Loucy (cell line): ENCODE results near the gene COL20A1.

Experiments used
- H2AFZ ChIP-seq: fragments of 200-600 bp; sonication (generic); 2 replicates; pipeline ENCODE4 v1.6.0; 2016; ENCODE audit warnings: antibody characterized with exemption, mild to moderate bottlenecking, low read length, moderate library complexity
- H3F3A ChIP-seq: fragments of 200-600 bp; 2 replicates; pipeline ENCODE4 v1.6.0; 2016; ENCODE audit warnings: antibody characterized with exemption, low read depth, mild to moderate bottlenecking
- H3K27me3 ChIP-seq: fragments of 200-600 bp; sonication (generic); 2 replicates; pipeline ENCODE4 v1.6.1; 2014; ENCODE audit warnings: low read length, mild to moderate bottlenecking; ENCODE audit not compliant: insufficient read depth, poor library complexity, severe bottlenecking
- H3K36me3 ChIP-seq: fragments of 200-600 bp; sonication (generic); 2 replicates; pipeline ENCODE4 v1.6.1; 2016; ENCODE audit warnings: low read length; ENCODE audit not compliant: insufficient read depth
- H3K4me1 ChIP-seq: fragments of 200-600 bp; sonication (generic); 2 replicates; pipeline ENCODE4 v1.5.1; 2014; ENCODE audit warnings: low read length, mild to moderate bottlenecking; ENCODE audit not compliant: insufficient read depth, poor library complexity, severe bottlenecking
- H3K4me2 ChIP-seq: fragments of 200-600 bp; sonication (generic); 2 replicates; pipeline ENCODE4 v1.6.0; 2014; ENCODE audit warnings: antibody characterized with exemption, low read length, low read depth, mild to moderate bottlenecking; ENCODE audit not compliant: poor library complexity, severe bottlenecking
- H3K4me3 ChIP-seq: fragments of 200-600 bp; sonication (generic); 2 replicates; pipeline ENCODE4 v1.5.1; 2014; ENCODE audit warnings: low read length, mild to moderate bottlenecking, mixed read lengths; ENCODE audit not compliant: poor library complexity, severe bottlenecking
- H3K79me2 ChIP-seq: fragments of 200-600 bp; sonication (generic); 2 replicates; pipeline ENCODE4 v1.6.1; 2014; ENCODE audit warnings: low read length; ENCODE audit not compliant: insufficient read depth
- H3K9ac ChIP-seq: fragments of 200-600 bp; sonication (generic); 2 replicates; pipeline ENCODE4 v1.6.0; 2014; ENCODE audit warnings: mild to moderate bottlenecking, low read depth, low read length, moderate library complexity; ENCODE audit not compliant: poor library complexity, severe bottlenecking
- H3K9me2 ChIP-seq: fragments of 200-600 bp; sonication (generic); replicated peaks from 2 replicates; pipeline ENCODE4 v1.6.1; 2016; ENCODE audit warnings: low read depth, low read length, mixed read lengths
- H3K9me3 ChIP-seq: fragments of 200-600 bp; sonication (generic); 2 replicates; pipeline ENCODE4 v1.6.1; 2014; ENCODE audit warnings: mild to moderate bottlenecking, antibody characterized with exemption, low read length, low read depth; ENCODE audit not compliant: insufficient read depth
- H4K20me1 ChIP-seq: fragments of 200-600 bp; sonication (generic); 2 replicates; pipeline ENCODE4 v1.6.0; 2014; ENCODE audit warnings: antibody characterized with exemption, low read length, mild to moderate bottlenecking; ENCODE audit not compliant: insufficient read depth, poor library complexity, severe bottlenecking
- CTCF ChIP-seq: fragments of 200-600 bp; sonication (generic); conservative IDR thresholded peaks from 2 replicates; pipeline ENCODE4 v1.5.1; 2014; ENCODE audit warnings: mild to moderate bottlenecking, antibody characterized with exemption, low read length
- EZH2phosphoT487 ChIP-seq: fragments of 200-600 bp; IDR thresholded peaks from 2 replicates; pipeline ENCODE4 v1.6.1; 2018; ENCODE audit warnings: antibody characterized with exemption, mild to moderate bottlenecking, moderate library complexity, borderline replicate concordance

Gene COL20A1

GRCh38 chr20:63345328-63346100 is 52.5 kb downstream of the COL20A1 start:
- H3F3A ChIP-seq: no peaks in the 10 kb centered on the region

GRCh38 chr20:63346131-63347080 is 53.4 kb downstream of the COL20A1 start:
- no peak overlapping the region for H3K9ac ChIP-seq
- H3K9me2 ChIP-seq: no peaks in the 10 kb centered on the region
- H2AFZ ChIP-seq: no peak overlapping the region
- no peaks in the 10 kb centered on the region for H3K36me3 ChIP-seq
- H3K79me2 ChIP-seq: no peaks in the 10 kb centered on the region
- no peak overlapping the region for H3K4me3 ChIP-seq
- H3K9me3 ChIP-seq: no peaks in the 10 kb centered on the region; the same call in 1 of the 2 replicates
- no peaks in the 10 kb centered on the region for H4K20me1 ChIP-seq
- no peak overlapping the region for H3K4me2 ChIP-seq
- H3F3A ChIP-seq: no peaks in the 10 kb centered on the region
- no peak for TF ChIP-seq EZH2phosphoT487
- TF ChIP-seq CTCF: no peak
- no peaks in the 10 kb centered on the region for H3K27me3 ChIP-seq
- H3K4me1 ChIP-seq: no peaks in the 10 kb centered on the region

More at GRCh38 chr20:63345328-63346100, 52.5 kb downstream of the COL20A1 start:
- H4K20me1 ChIP-seq: no peaks in the 10 kb centered on the region
- no peaks in the 10 kb centered on the region for H3K36me3 ChIP-seq
- no peak overlapping the region for H3K4me3 ChIP-seq
- H3K9ac ChIP-seq: no peak overlapping the region
- no peaks in the 10 kb centered on the region for H3K27me3 ChIP-seq
- H3K79me2 ChIP-seq: no peaks in the 10 kb centered on the region
- H3K9me2 ChIP-seq: no peaks in the 10 kb centered on the region
- H3K4me2 ChIP-seq: no peak overlapping the region
- H2AFZ ChIP-seq: no peak overlapping the region
- H3K9me3 ChIP-seq: no peaks in the 10 kb centered on the region
- no peaks in the 10 kb centered on the region for H3K4me1 ChIP-seq
- no peak for TF ChIP-seq EZH2phosphoT487
- no peak for TF ChIP-seq CTCF

- Histone ChIP-seq H3K4me2 (no peak overlapping the region), H3F3A (no peaks in the 10 kb centered on the region), H3K36me3 (no peaks in the 10 kb centered on the region), H3K4me3 (no peak overlapping the region), H3K9me2 (no peaks in the 10 kb centered on the region), H2AFZ (no peak overlapping the region), H3K9ac (no peak overlapping the region), H3K79me2 (no peaks in the 10 kb centered on the region), H3K9me3 (no peaks in the 10 kb centered on the region; the same call in 1 of the 2 replicates), H3K4me1 (no peaks in the 10 kb centered on the region), H4K20me1 (no peaks in the 10 kb centered on the region), H3K27me3 (no peaks in the 10 kb centered on the region)
- TF ChIP-seq EZH2phosphoT487 (no peak), CTCF (no peak)
These were observed 54.2 kb downstream of the COL20A1 start for GRCh38 chr20:63347081-63347741.
